ENCODE results near the gene DOK6. TPM values are rescaled to one million over a fixed set of nuclear protein-coding genes. Genes with fewer than 3 reads are reported as not detected.
A peak's percentile ranks its signal among the peaks of the same experiment; 100 is the strongest.

The DOK6 gene
- total and polyA plus RNA-seq, 2 of the 13 experiments (the other 11 are each of a cell fraction or from before 2014, with no cell fraction given), result 17.0 to 17.2 TPM

DNA sequence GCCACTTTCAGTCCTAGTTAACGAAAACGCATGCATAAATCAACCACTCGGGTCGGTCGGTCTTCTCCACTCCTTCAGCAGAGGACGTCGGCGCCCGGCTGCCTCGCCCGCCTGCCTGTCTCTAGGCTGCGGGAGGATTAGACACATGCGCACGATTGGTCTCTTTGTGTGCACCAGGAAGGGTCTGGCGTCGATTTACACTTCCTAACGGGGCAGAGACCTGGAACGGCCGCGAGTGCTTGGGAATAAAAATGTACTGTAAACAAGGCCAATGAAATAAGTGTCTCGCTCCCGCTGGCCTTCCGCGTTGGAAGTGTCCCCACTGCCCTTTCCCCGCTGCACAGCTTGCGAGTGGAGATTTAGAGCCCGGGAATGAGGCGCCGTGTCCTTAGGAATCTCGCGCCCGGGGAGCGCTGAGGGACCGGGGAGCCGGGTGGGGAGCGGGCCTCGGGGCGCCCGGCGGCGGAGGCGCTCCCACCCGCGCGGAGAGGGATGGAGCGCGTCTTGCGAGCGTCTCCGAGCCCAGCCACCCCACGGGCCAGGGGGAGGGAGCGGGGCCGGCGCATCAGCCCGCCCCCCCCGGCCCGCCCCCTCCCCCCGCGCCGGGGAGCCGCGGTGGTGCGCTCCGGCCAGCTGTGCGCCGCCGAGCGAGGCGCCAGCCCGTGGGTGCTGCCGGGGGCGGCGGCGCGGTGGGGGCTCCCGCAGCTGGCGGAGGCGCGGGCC, at the start of gene DOK6 (continued):
- TF ChIP-seq, protein P1, sequence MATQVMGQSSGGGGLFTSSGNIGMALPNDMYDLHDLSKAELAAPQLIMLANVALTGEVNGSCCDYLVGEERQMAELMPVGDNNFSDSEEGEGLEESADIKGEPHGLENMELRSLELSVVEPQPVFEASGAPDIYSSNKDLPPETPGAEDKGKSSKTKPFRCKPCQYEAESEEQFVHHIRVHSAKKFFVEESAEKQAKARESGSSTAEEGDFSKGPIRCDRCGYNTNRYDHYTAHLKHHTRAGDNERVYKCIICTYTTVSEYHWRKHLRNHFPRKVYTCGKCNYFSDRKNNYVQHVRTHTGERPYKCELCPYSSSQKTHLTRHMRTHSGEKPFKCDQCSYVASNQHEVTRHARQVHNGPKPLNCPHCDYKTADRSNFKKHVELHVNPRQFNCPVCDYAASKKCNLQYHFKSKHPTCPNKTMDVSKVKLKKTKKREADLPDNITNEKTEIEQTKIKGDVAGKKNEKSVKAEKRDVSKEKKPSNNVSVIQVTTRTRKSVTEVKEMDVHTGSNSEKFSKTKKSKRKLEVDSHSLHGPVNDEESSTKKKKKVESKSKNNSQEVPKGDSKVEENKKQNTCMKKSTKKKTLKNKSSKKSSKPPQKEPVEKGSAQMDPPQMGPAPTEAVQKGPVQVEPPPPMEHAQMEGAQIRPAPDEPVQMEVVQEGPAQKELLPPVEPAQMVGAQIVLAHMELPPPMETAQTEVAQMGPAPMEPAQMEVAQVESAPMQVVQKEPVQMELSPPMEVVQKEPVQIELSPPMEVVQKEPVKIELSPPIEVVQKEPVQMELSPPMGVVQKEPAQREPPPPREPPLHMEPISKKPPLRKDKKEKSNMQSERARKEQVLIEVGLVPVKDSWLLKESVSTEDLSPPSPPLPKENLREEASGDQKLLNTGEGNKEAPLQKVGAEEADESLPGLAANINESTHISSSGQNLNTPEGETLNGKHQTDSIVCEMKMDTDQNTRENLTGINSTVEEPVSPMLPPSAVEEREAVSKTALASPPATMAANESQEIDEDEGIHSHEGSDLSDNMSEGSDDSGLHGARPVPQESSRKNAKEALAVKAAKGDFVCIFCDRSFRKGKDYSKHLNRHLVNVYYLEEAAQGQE (IDR thresholded peaks at IDR 0.05; ENCODE audit: borderline replicate concordance in 1 of 2, low read depth in 1 of 2, low read length in 2 of 2), result no peak; a peak in 1 of 4 replicates
- TF ChIP-seq JARID2 (CRISPR knock-in tag; IDR thresholded peaks at IDR 0.05; ENCODE audit: insufficient replicate concordance), result no peak
- no peak for TF ChIP-seq SOX5 (CRISPR knock-in tag; IDR thresholded peaks at IDR 0.05; ENCODE audit: borderline replicate concordance)
- TF ChIP-seq, protein P2, sequence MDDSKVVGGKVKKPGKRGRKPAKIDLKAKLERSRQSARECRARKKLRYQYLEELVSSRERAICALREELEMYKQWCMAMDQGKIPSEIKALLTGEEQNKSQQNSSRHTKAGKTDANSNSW (CRISPR knock-in tag; IDR thresholded peaks at IDR 0.05; ENCODE audit: borderline replicate concordance), result no peak
- TF ChIP-seq POLR2AphosphoS2 (IDR thresholded peaks at IDR 0.05; ENCODE audit: low read depth, low read length), result no peak
- peak; percentile 59 for TF ChIP-seq REPIN1 (CRISPR knock-in tag; IDR thresholded peaks at IDR 0.05; ENCODE audit: borderline replicate concordance, low read depth)
- TF ChIP-seq, protein P3, sequence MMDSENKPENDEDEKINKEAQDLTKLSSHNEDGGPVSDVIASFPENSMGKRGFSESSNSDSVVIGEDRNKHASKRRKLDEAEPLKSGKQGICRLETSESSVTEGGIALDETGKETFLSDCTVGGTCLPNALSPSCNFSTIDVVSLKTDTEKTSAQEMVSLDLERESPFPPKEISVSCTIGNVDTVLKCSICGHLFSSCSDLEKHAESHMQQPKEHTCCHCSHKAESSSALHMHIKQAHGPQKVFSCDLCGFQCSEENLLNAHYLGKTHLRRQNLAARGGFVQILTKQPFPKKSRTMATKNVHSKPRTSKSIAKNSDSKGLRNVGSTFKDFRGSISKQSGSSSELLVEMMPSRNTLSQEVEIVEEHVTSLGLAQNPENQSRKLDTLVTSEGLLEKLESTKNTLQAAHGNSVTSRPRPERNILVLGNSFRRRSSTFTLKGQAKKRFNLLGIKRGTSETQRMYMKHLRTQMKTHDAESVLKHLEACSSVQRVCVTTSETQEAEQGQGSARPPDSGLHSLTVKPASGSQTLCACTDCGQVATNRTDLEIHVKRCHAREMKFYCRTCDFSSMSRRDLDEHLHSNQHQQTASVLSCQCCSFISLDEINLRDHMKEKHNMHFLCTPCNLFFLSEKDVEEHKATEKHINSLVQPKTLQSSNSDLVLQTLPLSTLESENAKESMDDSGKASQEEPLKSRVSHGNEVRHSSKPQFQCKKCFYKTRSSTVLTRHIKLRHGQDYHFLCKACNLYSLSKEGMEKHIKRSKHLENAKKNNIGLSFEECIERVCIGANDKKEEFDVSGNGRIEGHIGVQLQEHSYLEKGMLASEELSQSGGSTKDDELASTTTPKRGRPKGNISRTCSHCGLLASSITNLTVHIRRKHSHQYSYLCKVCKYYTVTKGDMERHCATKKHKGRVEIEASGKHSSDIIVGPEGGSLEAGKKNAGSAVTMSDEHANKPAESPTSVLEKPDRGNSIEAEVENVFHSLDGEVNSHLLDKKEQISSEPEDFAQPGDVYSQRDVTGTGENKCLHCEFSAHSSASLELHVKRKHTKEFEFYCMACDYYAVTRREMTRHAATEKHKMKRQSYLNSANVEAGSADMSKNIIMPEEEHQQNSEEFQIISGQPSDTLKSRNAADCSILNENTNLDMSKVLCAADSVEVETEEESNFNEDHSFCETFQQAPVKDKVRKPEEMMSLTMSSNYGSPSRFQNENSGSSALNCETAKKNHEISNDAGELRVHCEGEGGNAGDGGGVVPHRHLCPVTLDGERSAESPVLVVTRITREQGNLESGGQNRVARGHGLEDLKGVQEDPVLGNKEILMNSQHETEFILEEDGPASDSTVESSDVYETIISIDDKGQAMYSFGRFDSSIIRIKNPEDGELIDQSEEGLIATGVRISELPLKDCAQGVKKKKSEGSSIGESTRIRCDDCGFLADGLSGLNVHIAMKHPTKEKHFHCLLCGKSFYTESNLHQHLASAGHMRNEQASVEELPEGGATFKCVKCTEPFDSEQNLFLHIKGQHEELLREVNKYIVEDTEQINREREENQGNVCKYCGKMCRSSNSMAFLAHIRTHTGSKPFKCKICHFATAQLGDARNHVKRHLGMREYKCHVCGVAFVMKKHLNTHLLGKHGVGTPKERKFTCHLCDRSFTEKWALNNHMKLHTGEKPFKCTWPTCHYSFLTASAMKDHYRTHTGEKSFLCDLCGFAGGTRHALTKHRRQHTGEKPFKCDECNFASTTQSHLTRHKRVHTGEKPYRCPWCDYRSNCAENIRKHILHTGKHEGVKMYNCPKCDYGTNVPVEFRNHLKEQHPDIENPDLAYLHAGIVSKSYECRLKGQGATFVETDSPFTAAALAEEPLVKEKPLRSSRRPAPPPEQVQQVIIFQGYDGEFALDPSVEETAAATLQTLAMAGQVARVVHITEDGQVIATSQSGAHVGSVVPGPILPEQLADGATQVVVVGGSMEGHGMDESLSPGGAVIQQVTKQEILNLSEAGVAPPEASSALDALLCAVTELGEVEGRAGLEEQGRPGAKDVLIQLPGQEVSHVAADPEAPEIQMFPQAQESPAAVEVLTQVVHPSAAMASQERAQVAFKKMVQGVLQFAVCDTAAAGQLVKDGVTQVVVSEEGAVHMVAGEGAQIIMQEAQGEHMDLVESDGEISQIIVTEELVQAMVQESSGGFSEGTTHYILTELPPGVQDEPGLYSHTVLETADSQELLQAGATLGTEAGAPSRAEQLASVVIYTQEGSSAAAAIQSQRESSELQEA (CRISPR knock-in tag; IDR thresholded peaks at IDR 0.05; ENCODE audit: not compliant biosample characterization), result no peak
- peak; percentile 97 for TF ChIP-seq ZNF766 (CRISPR knock-in tag; IDR thresholded peaks at IDR 0.05; ENCODE audit: borderline replicate concordance)
- TF ChIP-seq, protein P4, sequence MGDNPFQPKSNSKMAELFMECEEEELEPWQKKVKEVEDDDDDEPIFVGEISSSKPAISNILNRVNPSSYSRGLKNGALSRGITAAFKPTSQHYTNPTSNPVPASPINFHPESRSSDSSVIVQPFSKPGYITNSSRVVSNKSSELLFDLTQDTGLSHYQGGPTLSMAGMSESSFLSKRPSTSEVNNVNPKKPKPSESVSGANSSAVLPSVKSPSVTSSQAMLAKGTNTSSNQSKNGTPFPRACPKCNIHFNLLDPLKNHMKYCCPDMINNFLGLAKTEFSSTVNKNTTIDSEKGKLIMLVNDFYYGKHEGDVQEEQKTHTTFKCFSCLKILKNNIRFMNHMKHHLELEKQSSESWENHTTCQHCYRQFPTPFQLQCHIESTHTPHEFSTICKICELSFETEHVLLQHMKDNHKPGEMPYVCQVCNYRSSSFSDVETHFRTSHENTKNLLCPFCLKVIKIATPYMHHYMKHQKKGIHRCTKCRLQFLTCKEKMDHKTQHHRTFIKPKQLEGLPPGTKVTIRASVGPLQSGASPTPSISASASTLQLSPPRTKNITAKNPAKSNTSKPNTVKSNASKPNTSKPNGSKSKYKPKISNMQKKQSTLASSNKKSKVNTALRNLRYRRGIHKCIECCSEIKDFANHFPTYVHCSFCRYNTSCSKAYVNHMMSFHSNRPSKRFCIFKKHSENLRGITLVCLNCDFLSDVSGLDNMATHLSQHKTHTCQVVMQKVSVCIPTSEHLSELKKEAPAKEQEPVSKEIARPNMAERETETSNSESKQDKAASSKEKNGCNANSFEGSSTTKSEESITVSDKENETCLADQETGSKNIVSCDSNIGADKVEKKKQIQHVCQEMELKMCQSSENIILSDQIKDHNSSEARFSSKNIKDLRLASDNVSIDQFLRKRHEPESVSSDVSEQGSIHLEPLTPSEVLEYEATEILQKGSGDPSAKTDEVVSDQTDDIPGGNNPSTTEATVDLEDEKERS (CRISPR knock-in tag; IDR thresholded peaks at IDR 0.05), result 0 out of 2 replicates have a peak, but pooled peaks have one; percentile 38
